ENCODE measurements around the gene CENPF. TPM values are rescaled to one million over a fixed set of nuclear protein-coding genes. Genes with fewer than 3 reads are reported as not detected.
"Not testable (repeated sequence)": the region's sequence is repeated elsewhere in the genome, so short reads cannot be mapped to it uniquely, and the experiment has no call there.

CENPF gene
- total RNA-seq, 2 experiments from 2014 or later = 110 to 173 TPM

GRCh38 chr1:214605933-214606925 lies 3.2 kb downstream of the CENPF start:
- H3K4me2 ChIP-seq (ENCODE audit: low read length); DNase-seq (ENCODE audit: low spot score); CTCF ChIA-PET (ENCODE audit: unreplicated experiment); H3K4me3 ChIP-seq (ENCODE audit: low read depth, low read length, poor library complexity, severe bottlenecking); intact Hi-C loops (cut with micrococcal nuclease; ENCODE audit: unreplicated experiment); BruUV-seq (replicated peaks); H3K9me2 ChIP-seq (ENCODE audit: insufficient read depth, low read length); H3K4me1 ChIP-seq (ENCODE audit: insufficient read depth, low read length, poor library complexity, severe bottlenecking); H2AFZ ChIP-seq (ENCODE audit: low read length); H3K27ac ChIP-seq (ENCODE audit: low read depth, low read length, poor library complexity, severe bottlenecking): not testable (repeated sequence)
- peaks cover 69% of the 10 kb centered on the region for H3K36me3 ChIP-seq (ENCODE audit: insufficient read depth, low read length)
- peaks cover 11% of the 10 kb centered on the region; the same call in 1 of the 2 replicates for H4K20me1 ChIP-seq (ENCODE audit: insufficient read depth, low read length)
- peaks cover 69% of the 10 kb centered on the region for H3K79me2 ChIP-seq (ENCODE audit: insufficient read depth, low read depth, low read length)
- peaks cover 19% of the 10 kb centered on the region; the same call in 1 of the 2 replicates for H3K9me3 ChIP-seq (ENCODE audit: low read length)
- POLR2A ChIA-PET = interaction anchor here (0.6 kb wide), 1 partner anchor 25 kb away, joined by 4 read pairs; no protein-coding TSS in a partner anchor

DNA sequence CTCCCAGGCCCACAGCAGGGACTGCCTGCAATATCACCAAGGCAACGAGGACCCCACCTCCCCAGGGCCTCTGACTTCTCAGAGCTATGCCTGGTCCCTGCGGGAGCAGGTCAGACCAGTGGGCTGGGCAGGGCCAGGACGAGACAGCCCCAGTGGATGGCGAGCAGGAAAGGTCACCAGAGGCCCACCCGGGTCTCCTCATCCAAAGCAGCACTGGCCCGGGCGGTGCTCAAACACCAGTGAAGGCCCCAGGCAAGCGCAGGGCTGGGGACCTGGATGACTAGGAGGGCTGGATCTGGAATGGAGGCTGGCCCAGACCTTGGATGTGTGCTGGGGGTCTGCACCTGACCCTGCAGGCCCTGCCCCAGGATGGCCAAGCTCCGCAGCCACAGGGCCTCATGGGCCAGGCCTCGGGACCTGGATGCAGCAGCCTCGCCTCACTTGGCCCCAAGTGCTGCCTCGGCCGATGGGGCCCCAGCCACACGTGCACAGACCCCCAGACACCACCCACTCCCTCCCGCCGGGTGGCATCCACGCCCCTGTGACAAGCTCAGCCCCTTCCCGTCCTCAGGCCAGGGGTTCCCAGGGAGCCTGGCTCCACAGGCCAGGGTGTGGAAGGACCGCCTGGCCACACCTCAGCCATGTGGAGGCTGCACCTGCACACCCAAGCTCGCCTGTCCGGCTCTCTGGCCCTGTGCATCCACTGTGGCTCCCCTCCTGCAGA lies 4.7 kb downstream of the CENPF start:
- H4K20me1 ChIP-seq (ENCODE audit: insufficient read depth, low read length) = peaks cover 11% of the 10 kb centered on the region; the same call in 1 of the 2 replicates
- H3K27ac ChIP-seq (ENCODE audit: low read depth, low read length, poor library complexity, severe bottlenecking); POLR2A ChIA-PET; H2AFZ ChIP-seq (ENCODE audit: low read length); DNase-seq (ENCODE audit: low spot score); intact Hi-C loops (cut with micrococcal nuclease; ENCODE audit: unreplicated experiment); H3K4me3 ChIP-seq (ENCODE audit: low read depth, low read length, poor library complexity, severe bottlenecking); H3K4me2 ChIP-seq (ENCODE audit: low read length); H3K9me2 ChIP-seq (ENCODE audit: insufficient read depth, low read length); BruUV-seq (replicated peaks); H3K4me1 ChIP-seq (ENCODE audit: insufficient read depth, low read length, poor library complexity, severe bottlenecking); CTCF ChIA-PET (ENCODE audit: unreplicated experiment): not testable (repeated sequence)
- H3K79me2 ChIP-seq (ENCODE audit: insufficient read depth, low read depth, low read length) = peaks cover 83% of the 10 kb centered on the region
- peaks cover 82% of the 10 kb centered on the region for H3K36me3 ChIP-seq (ENCODE audit: insufficient read depth, low read length)
- H3K9me3 ChIP-seq (ENCODE audit: low read length) = peaks cover 19% of the 10 kb centered on the region; the same call in 1 of the 2 replicates

GRCh38 chr1:214608216-214608783 lies 5.3 kb downstream of the CENPF start:
- H3K4me3 ChIP-seq (ENCODE audit: low read depth, low read length, poor library complexity, severe bottlenecking); H3K4me1 ChIP-seq (ENCODE audit: insufficient read depth, low read length, poor library complexity, severe bottlenecking); H3K9me2 ChIP-seq (ENCODE audit: insufficient read depth, low read length); CTCF ChIA-PET (ENCODE audit: unreplicated experiment); H3K4me2 ChIP-seq (ENCODE audit: low read length); intact Hi-C loops (cut with micrococcal nuclease; ENCODE audit: unreplicated experiment); POLR2A ChIA-PET; BruUV-seq (replicated peaks); DNase-seq (ENCODE audit: low spot score); H3K27ac ChIP-seq (ENCODE audit: low read depth, low read length, poor library complexity, severe bottlenecking); H2AFZ ChIP-seq (ENCODE audit: low read length): not testable (repeated sequence)
- H3K36me3 ChIP-seq (ENCODE audit: insufficient read depth, low read length) = peaks cover 88% of the 10 kb centered on the region
- H3K79me2 ChIP-seq (ENCODE audit: insufficient read depth, low read depth, low read length) = peaks cover 87% of the 10 kb centered on the region
- peaks cover 19% of the 10 kb centered on the region; the same call in 1 of the 2 replicates for H3K9me3 ChIP-seq (ENCODE audit: low read length)
- peaks cover 11% of the 10 kb centered on the region; the same call in 1 of the 2 replicates for H4K20me1 ChIP-seq (ENCODE audit: insufficient read depth, low read length)

DNA sequence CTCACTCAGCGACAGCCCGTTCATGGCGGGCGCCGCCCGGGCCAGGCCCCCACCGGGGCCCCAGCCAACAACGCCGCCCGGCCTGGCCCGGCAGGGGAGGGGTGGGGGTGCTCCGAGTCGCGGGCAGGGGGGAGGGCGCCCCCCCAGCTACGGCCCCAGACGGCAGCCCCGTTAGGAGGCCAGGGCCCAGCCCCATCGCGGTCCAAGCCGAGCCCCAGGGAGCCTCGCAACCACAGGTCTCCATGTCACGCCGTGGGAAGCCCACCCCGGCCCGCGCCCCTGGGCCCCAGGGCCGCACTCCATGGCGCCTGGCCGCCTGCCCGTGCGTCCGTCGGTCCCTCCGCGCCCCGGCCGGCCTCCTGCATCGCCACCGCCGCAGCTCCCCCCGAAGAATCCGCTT lies 5.8 kb downstream of the CENPF start:
- POLR2A ChIA-PET; CTCF ChIA-PET (ENCODE audit: unreplicated experiment); H3K4me3 ChIP-seq (ENCODE audit: low read depth, low read length, poor library complexity, severe bottlenecking); BruUV-seq (replicated peaks); H2AFZ ChIP-seq (ENCODE audit: low read length); H3K4me2 ChIP-seq (ENCODE audit: low read length); intact Hi-C loops (cut with micrococcal nuclease; ENCODE audit: unreplicated experiment); H3K4me1 ChIP-seq (ENCODE audit: insufficient read depth, low read length, poor library complexity, severe bottlenecking); H3K27ac ChIP-seq (ENCODE audit: low read depth, low read length, poor library complexity, severe bottlenecking); H3K9me2 ChIP-seq (ENCODE audit: insufficient read depth, low read length); DNase-seq (ENCODE audit: low spot score): not testable (repeated sequence)
- peaks cover 87% of the 10 kb centered on the region for H3K79me2 ChIP-seq (ENCODE audit: insufficient read depth, low read depth, low read length)
- H3K9me3 ChIP-seq (ENCODE audit: low read length) = peaks cover 19% of the 10 kb centered on the region; the same call in 1 of the 2 replicates
- peaks cover 11% of the 10 kb centered on the region; the same call in 1 of the 2 replicates for H4K20me1 ChIP-seq (ENCODE audit: insufficient read depth, low read length)
- H3K36me3 ChIP-seq (ENCODE audit: insufficient read depth, low read length) = peaks cover 93% of the 10 kb centered on the region

Data from OCI-LY7 (cell line).